B cell (primary cell): ENCODE data around the gene ZDHHC1. TPM values are rescaled to one million over a fixed set of nuclear protein-coding genes. Genes with fewer than 3 reads are reported as not detected.
A peak's percentile ranks its signal among the peaks of the same experiment; 100 is the strongest.

Source experiments
- ATAC-seq: fragments of 200-7000 bp; cut with Tn5 transposase; one replicate; pipeline ENCODE4 v1.10.0; 2021; ENCODE audit warnings: low read depth, mild to moderate bottlenecking, moderate number of reproducible peaks, moderate library complexity
- CTCF ChIA-PET: fragments of 350-600 bp; sonication (Branson Sonifier 250); formaldehyde crosslinking; loops from one replicate; lab custom pipeline; 2021; ENCODE audit warnings: antibody characterized with exemption, inconsistent platforms; lab: Charles Lee
- POLR2A ChIA-PET: fragments of 350-600 bp; sonication (Branson Sonifier 250); formaldehyde crosslinking; loops from one replicate; lab custom pipeline; 2021; ENCODE audit warnings: antibody characterized with exemption; lab: Charles Lee
- DNase-seq: peaks from one replicate; pipeline ENCODE4 v3.0.0; 2013
- H2AFZ ChIP-seq: 2 replicates; pipeline ENCODE4 v1.6.1; 2012; ENCODE audit warnings: mild to moderate bottlenecking, low read depth, low read length; ENCODE audit not compliant: insufficient read depth, poor library complexity, severe bottlenecking
- H3K27ac ChIP-seq, 2 donors: 1 replicate in 1 of 2; 2 replicates in 1 of 2; pipeline ENCODE4 v1.5.1; 2012 to 2013; ENCODE audit warnings: low read length in 2 of 2, mild to moderate bottlenecking in 2 of 2, moderate library complexity in 1 of 2
- H3K27me3 ChIP-seq, 4 experiments: fragments of 200-600 bp in 1 of 4; sonication (generic) in 1 of 4; replicated peaks in 1 of 4; 1 replicate in 2 of 4; 2 replicates in 2 of 4; pipeline versions ENCODE4 v1.6.1 to v1.7.0; 2013 to 2016; ENCODE audit warnings: low read length in 3 of 4, mild to moderate bottlenecking in 2 of 4, mixed read lengths in 1 of 4, moderate library complexity in 1 of 4; ENCODE audit not compliant: insufficient read depth in 4 of 4, control insufficient read depth in 3 of 4; ENCODE audit errors: control extremely low read depth in 1 of 4
- H3K36me3 ChIP-seq, 2 experiments: replicated peaks in 1 of 2; 1 replicate in 1 of 2; 2 replicates in 1 of 2; pipeline versions ENCODE4 v1.6.1 to v1.7.1; 2013; ENCODE audit warnings: low read length in 1 of 2; ENCODE audit not compliant: insufficient read depth in 2 of 2, control insufficient read depth in 1 of 2; ENCODE audit errors: control extremely low read depth in 1 of 2, extremely low read depth in 1 of 2
- H3K4me1 ChIP-seq, 2 donors: fragments of 200-600 bp in 1 of 2; sonication (generic) in 1 of 2; 1 replicate in 1 of 2; 2 replicates in 1 of 2; pipeline versions ENCODE4 v1.5.1 to v1.6.1; 2013 to 2017; ENCODE audit warnings: low read length in 2 of 2; ENCODE audit not compliant: control insufficient read depth in 2 of 2, insufficient read depth in 2 of 2
- H3K4me2 ChIP-seq: replicated peaks from 2 replicates; pipeline ENCODE3; 2012; ENCODE audit warnings: mild to moderate bottlenecking, low read depth, low read length; ENCODE audit not compliant: poor library complexity, severe bottlenecking
- H3K4me3 ChIP-seq, 5 experiments: fragments of 200-600 bp in 1 of 5; sonication (generic) in 1 of 5; 1 replicate in 3 of 5; 2 replicates in 2 of 5; pipeline versions ENCODE4 v1.5.1 to v1.7.0; 2011 to 2016; ENCODE audit warnings: low read length in 4 of 5, mild to moderate bottlenecking in 4 of 5, low read depth in 2 of 5, control low read depth in 1 of 5, moderate library complexity in 1 of 5; ENCODE audit not compliant: insufficient read depth in 1 of 5; ENCODE audit errors: control extremely low read depth in 1 of 5, extremely low read depth in 1 of 5
- H3K79me2 ChIP-seq: fragments of 200-600 bp; sonication (generic); one replicate; pipeline ENCODE4 v1.6.0; 2016; ENCODE audit warnings: low read length; ENCODE audit not compliant: control insufficient read depth, insufficient read depth
- H3K9ac ChIP-seq: fragments of 200-600 bp; sonication (generic); 2 replicates; pipeline ENCODE4 v1.6.1; 2017; ENCODE audit warnings: mild to moderate bottlenecking, low read length, moderate library complexity
- H3K9me3 ChIP-seq, 3 donors: one replicate each; pipeline versions ENCODE4 v1.6.1 to v1.7.1; 2013; ENCODE audit warnings: low read length in 2 of 3; ENCODE audit not compliant: control insufficient read depth in 2 of 3, insufficient read depth in 1 of 3; ENCODE audit errors: control extremely low read depth in 1 of 3
- H4K20me1 ChIP-seq: 2 replicates; pipeline ENCODE4 v1.6.0; 2012; ENCODE audit warnings: mild to moderate bottlenecking, low read length; ENCODE audit not compliant: insufficient read depth, control insufficient read depth, poor library complexity, severe bottlenecking
- H3K27ac Mint-ChIP-seq: one replicate; pipeline ENCODE4 v1.8.0; 2021; ENCODE audit warnings: mixed read lengths
- H3K27me3 Mint-ChIP-seq: one replicate; pipeline ENCODE4 v1.8.0; 2021; ENCODE audit warnings: mixed read lengths
- H3K4me1 Mint-ChIP-seq: one replicate; pipeline ENCODE4 v1.8.0; 2021; ENCODE audit warnings: mixed read lengths
- H3K4me3 Mint-ChIP-seq: one replicate; pipeline ENCODE4 v1.8.0; 2021; ENCODE audit warnings: mixed read lengths
- H3K9me3 Mint-ChIP-seq: one replicate; pipeline ENCODE4 v1.8.0; 2022; ENCODE audit warnings: mixed read lengths; ENCODE audit not compliant: insufficient read depth
- EZH2 ChIP-seq: IDR thresholded peaks from 2 replicates; pipeline ENCODE4 v1.6.1; 2012; ENCODE audit warnings: borderline replicate concordance, low read depth, mild to moderate bottlenecking, moderate library complexity, low read length; ENCODE audit not compliant: insufficient read depth, poor library complexity, severe bottlenecking
- WGBS: methylation state at CpG from one replicate; pipeline ENCODE4 v1.1.5; 2013; ENCODE audit warnings: missing lambda C conversion rate; ENCODE audit not compliant: insufficient coverage; 5-methylcytosine and 5-hydroxymethylcytosine counted together
- intact Hi-C: fragments of 100-400 bp; cut with micrococcal nuclease; formaldehyde crosslinking; loops from one replicate; pipeline ENCODE4 v1.10.0; 2022
- polyA plus RNA-seq: library from polyadenylated mRNA; depleted of rRNA; stranded (reverse); fragments of >200 nt; gene quantifications from 2 replicates; pipeline ENCODE4 v1.2.3, GENCODE V29; 2012
- total RNA-seq, 2 donors: library from RNA; stranded (reverse); fragments of 120-200 nt in 1 of 2; gene quantifications; 1 replicate in 1 of 2; 2 replicates in 1 of 2; pipeline versions ENCODE4 v1.2.3 to v1.2.4, GENCODE V29; 2013 to 2022
- TF ChIP-seq, protein P1 (sequence below): fragments of 200-600 bp; IDR thresholded peaks from one replicate; pipeline ENCODE4 v1.8.0; 2022; ENCODE audit warnings: antibody characterized with exemption, mild to moderate bottlenecking

The ZDHHC1 gene
- total and polyA plus RNA-seq, 2 donors (not counting 1 experiment from before 2014, with no cell fraction given) = 0.58 to 2.8 TPM

DNA sequence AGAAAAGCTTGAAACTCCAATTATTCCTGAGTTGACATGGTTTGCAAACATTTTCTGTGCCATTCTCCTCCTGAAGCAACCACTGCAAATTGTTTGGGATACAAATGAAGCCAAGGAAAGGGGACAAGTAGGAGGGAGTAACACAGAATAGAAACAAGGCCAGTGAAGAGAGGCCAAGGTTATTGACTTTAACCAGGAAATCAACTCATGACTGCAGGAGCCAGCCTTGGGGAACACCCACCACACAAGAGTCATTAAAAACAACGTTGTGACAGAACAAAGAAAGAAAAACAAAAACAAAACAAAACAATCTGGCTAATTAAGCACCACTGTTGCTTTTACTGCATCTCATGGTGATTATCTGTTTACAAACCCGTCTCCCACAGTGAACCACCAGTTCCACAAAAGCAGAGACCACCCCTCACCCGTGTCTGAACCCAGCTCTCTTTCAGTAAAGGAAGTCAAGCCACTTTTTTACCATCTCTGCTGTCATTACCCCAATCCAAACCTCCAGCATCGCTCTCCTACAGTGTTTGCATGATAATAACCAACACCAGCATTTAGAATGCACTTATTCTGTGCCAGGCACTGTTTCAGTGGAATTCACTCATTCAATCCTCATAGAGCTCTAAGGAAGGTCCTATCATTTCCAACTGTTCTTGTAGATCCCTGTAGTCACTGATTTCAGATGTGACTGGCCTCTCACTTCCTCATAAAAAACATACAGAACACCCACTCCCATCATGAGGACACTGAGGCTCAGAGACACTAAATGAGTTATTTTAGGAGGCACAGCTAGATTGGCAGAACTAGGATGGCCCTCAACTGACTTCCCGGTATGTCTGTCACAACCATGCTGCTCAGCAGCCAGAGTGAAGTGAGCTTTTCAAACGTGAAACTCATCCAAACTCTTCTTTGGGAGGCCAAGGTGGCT is 2.0 kb downstream of the ZDHHC1 start:
- no peaks in the 10 kb centered on the region for H3K9me3 ChIP-seq
- POLR2A ChIA-PET = no interaction called here
- no peak overlapping the region for H2AFZ ChIP-seq
- intact Hi-C loops = no loop called here
- peaks cover 0 to 11% (median 4%) of the 10 kb centered on the region in 4 experiments for H3K27me3 ChIP-seq
- CTCF ChIA-PET = interaction anchor here (0.5 to 1.6 kb wide), 4 partner anchors 14 to 287 kb away, joined by 3 to 5 read pairs (median 4); no protein-coding TSS in a partner anchor
- TF ChIP-seq, protein P1, sequence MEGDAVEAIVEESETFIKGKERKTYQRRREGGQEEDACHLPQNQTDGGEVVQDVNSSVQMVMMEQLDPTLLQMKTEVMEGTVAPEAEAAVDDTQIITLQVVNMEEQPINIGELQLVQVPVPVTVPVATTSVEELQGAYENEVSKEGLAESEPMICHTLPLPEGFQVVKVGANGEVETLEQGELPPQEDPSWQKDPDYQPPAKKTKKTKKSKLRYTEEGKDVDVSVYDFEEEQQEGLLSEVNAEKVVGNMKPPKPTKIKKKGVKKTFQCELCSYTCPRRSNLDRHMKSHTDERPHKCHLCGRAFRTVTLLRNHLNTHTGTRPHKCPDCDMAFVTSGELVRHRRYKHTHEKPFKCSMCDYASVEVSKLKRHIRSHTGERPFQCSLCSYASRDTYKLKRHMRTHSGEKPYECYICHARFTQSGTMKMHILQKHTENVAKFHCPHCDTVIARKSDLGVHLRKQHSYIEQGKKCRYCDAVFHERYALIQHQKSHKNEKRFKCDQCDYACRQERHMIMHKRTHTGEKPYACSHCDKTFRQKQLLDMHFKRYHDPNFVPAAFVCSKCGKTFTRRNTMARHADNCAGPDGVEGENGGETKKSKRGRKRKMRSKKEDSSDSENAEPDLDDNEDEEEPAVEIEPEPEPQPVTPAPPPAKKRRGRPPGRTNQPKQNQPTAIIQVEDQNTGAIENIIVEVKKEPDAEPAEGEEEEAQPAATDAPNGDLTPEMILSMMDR = no peak
- TF ChIP-seq EZH2 = no peak
- Mint-ChIP-seq H3K4me3 (peak overlapping the region; percentile 54), H3K9me3 (no peaks in the 10 kb centered on the region), H3K27me3 (peaks cover 9% of the 10 kb centered on the region), H3K4me1 (peaks cover 12% of the 10 kb centered on the region), H3K27ac (no peak overlapping the region)
- no peaks in the 10 kb centered on the region for H3K79me2 ChIP-seq
- H3K4me1 ChIP-seq = peaks cover 8 to 11% of the 10 kb centered on the region in 2 donors
- H4K20me1 ChIP-seq = no peaks in the 10 kb centered on the region
- no peak overlapping the region for H3K4me2 ChIP-seq
- ATAC-seq (no peak), DNase-seq (no peak)
- H3K4me3 ChIP-seq = no peak overlapping the region
- H3K9ac ChIP-seq = no peak overlapping the region
- no peaks in the 10 kb centered on the region for H3K36me3 ChIP-seq
- 93% methylated on average over 6 of the region's 6 CpGs for WGBS
- no peak overlapping the region for H3K27ac ChIP-seq

DNA sequence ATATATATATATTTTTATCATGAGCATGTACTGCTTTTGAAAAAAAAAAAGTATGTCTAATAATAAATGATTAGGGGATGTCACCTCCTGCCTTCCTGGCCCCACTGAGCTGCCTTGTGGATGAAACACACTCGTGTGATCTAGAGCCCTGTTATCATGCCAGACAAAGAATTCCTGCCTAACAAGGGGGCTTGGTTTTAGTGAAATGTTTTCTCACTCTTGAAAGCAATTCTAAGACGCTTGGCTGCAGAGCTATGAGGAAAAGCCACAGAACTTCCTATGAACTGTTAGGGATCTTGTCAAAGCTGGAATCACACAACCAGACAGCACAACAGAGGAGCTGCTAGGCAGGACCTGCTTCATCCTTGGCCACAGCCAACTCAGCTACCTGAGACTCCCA is 4.0 kb downstream of the ZDHHC1 start:
- no peak overlapping the region for H3K27ac ChIP-seq
- 83% methylated on average over 1 of the region's 2 CpGs for whole genome bisulfite sequencing
- ChIA-PET POLR2A (interaction anchor here (0.7 kb wide), 1 partner anchor 473 kb away, joined by 3 read pairs; no protein-coding TSS in a partner anchor), CTCF (interaction anchor here (0.7 to 1.1 kb wide), 2 partner anchors 13 to 79 kb away, joined by 3 read pairs; no protein-coding TSS in a partner anchor)
- ATAC-seq (no peak), DNase-seq (no peak)
- peaks cover 0 to 4% (median 2%) of the 10 kb centered on the region in 4 experiments for H3K27me3 ChIP-seq
- no peak for TF ChIP-seq EZH2
- TF ChIP-seq, protein P1 = no peak
- Mint-ChIP-seq H3K4me1 (peaks cover 12% of the 10 kb centered on the region), H3K27me3 (peaks cover 4% of the 10 kb centered on the region), H3K27ac (no peak overlapping the region), H3K4me3 (no peak overlapping the region), H3K9me3 (no peaks in the 10 kb centered on the region)
- H4K20me1 ChIP-seq = no peaks in the 10 kb centered on the region
- H3K4me1 ChIP-seq = peaks cover 8 to 11% of the 10 kb centered on the region in 2 donors
- no peaks in the 10 kb centered on the region for H3K79me2 ChIP-seq
- no peak overlapping the region for H3K9ac ChIP-seq
- H2AFZ ChIP-seq = no peak overlapping the region
- no peak overlapping the region for H3K4me2 ChIP-seq
- no peak overlapping the region for H3K4me3 ChIP-seq
- H3K36me3 ChIP-seq = no peaks in the 10 kb centered on the region
- H3K9me3 ChIP-seq = no peaks in the 10 kb centered on the region
- intact Hi-C loops = no loop called here
